Measurements from ENCODE around the gene NARS2.

- no peak for TF ChIP-seq YY1 (IDR thresholded peaks at IDR 0.05; ENCODE audit: insufficient read depth, insufficient read length)
- no peak for TF ChIP-seq SUZ12 (IDR thresholded peaks at IDR 0.05; ENCODE audit: extremely low read depth, insufficient read depth, insufficient read length)
Observed at GRCh38 chr11:78428266-78428636, 146.4 kb downstream of the NARS2 start.

All from NT2/D1 (cell line).